Measurements from ENCODE around the gene ESF1. TPM values are rescaled to one million over a fixed set of nuclear protein-coding genes. Genes with fewer than 3 reads are reported as not detected.
"Not testable (repeated sequence)": the region's sequence is repeated elsewhere in the genome, so short reads cannot be mapped to it uniquely, and the experiment has no call there.

Gene ESF1
- polyA plus RNA-seq, 1 donor, result 20.0 TPM

- WGBS (ENCODE audit: insufficient coverage, low lambda C conversion rate), result 45% methylated on average over 2 of the region's 4 CpGs
- no peak overlapping the region for H3K27ac ChIP-seq (ENCODE audit: low read length)
- H3K4me1 ChIP-seq (ENCODE audit: control insufficient read depth, insufficient read depth, low read length), result no peaks in the 10 kb centered on the region
- H3K9me3 ChIP-seq (ENCODE audit: control insufficient read depth, low read depth, low read length), result no peaks in the 10 kb centered on the region
- no peak overlapping the region for H3K4me3 ChIP-seq (ENCODE audit: low read length)
- no peaks in the 10 kb centered on the region for H3K27me3 ChIP-seq (ENCODE audit: control insufficient read depth, insufficient read depth, low read length)
- peaks cover 56% of the 10 kb centered on the region for H3K36me3 ChIP-seq (ENCODE audit: control insufficient read depth, insufficient read depth, low read length)
- DNase-seq, result no peak
Observed at GRCh38 chr20:13771853-13772453, 12.8 kb downstream of the ESF1 start.

GRCh38 chr20:13770141-13770540 lies 14.6 kb downstream of the ESF1 start:
- H3K36me3 ChIP-seq (ENCODE audit: control insufficient read depth, insufficient read depth, low read length), result peaks cover 56% of the 10 kb centered on the region
- no peak for DNase-seq
- WGBS (ENCODE audit: insufficient coverage, low lambda C conversion rate), result no CpG with 5 or more reads among the region's 5 CpGs

GRCh38 chr20:13765868-13766416 lies 18.8 kb downstream of the ESF1 start:
- Histone ChIP-seq H3K27me3 (ENCODE audit: control insufficient read depth, insufficient read depth, low read length) (no peaks in the 10 kb centered on the region), H3K4me1 (ENCODE audit: control insufficient read depth, insufficient read depth, low read length) (no peaks in the 10 kb centered on the region), H3K9me3 (ENCODE audit: control insufficient read depth, low read depth, low read length) (peaks cover 6% of the 10 kb centered on the region), H3K36me3 (ENCODE audit: control insufficient read depth, insufficient read depth, low read length) (peaks cover 57% of the 10 kb centered on the region), H3K27ac (ENCODE audit: low read length) (no peak overlapping the region), H3K4me3 (ENCODE audit: low read length) (no peak overlapping the region)
- DNase-seq, result no peak
- WGBS (ENCODE audit: insufficient coverage, low lambda C conversion rate), result no CpG with 5 or more reads among the region's 1 CpG

More at GRCh38 chr20:13770141-13770540, 14.6 kb downstream of the ESF1 start:
- no peaks in the 10 kb centered on the region for H3K4me1 ChIP-seq (ENCODE audit: control insufficient read depth, insufficient read depth, low read length)
- H3K27me3 ChIP-seq (ENCODE audit: control insufficient read depth, insufficient read depth, low read length), result no peaks in the 10 kb centered on the region
- no peak overlapping the region for H3K27ac ChIP-seq (ENCODE audit: low read length)
- H3K4me3 ChIP-seq (ENCODE audit: low read length), result no peak overlapping the region
- H3K9me3 ChIP-seq (ENCODE audit: control insufficient read depth, low read depth, low read length), result peaks cover 6% of the 10 kb centered on the region

- peaks cover 6% of the 10 kb centered on the region for H3K9me3 ChIP-seq (ENCODE audit: control insufficient read depth, low read depth, low read length)
- peaks cover 51% of the 10 kb centered on the region for H3K36me3 ChIP-seq (ENCODE audit: control insufficient read depth, insufficient read depth, low read length)
- DNase-seq, result no peak
- no peaks in the 10 kb centered on the region for H3K27me3 ChIP-seq (ENCODE audit: control insufficient read depth, insufficient read depth, low read length)
- no peak overlapping the region for H3K27ac ChIP-seq (ENCODE audit: low read length)
- H3K4me3 ChIP-seq (ENCODE audit: low read length), result no peak overlapping the region
- H3K4me1 ChIP-seq (ENCODE audit: control insufficient read depth, insufficient read depth, low read length), result no peaks in the 10 kb centered on the region
Observed at GRCh38 chr20:13765299-13765698, 19.4 kb downstream of the ESF1 start.

- H3K27me3 ChIP-seq (ENCODE audit: control insufficient read depth, insufficient read depth, low read length); H3K4me3 ChIP-seq (ENCODE audit: low read length); H3K9me3 ChIP-seq (ENCODE audit: control insufficient read depth, low read depth, low read length); H3K4me1 ChIP-seq (ENCODE audit: control insufficient read depth, insufficient read depth, low read length); H3K27ac ChIP-seq (ENCODE audit: low read length); DNase-seq: not testable (repeated sequence)
- peaks cover 26% of the 10 kb centered on the region for H3K36me3 ChIP-seq (ENCODE audit: control insufficient read depth, insufficient read depth, low read length)
- no CpG with 5 or more reads among the region's 33 CpGs for WGBS (ENCODE audit: insufficient coverage, low lambda C conversion rate)
Observed at GRCh38 chr20:13760451-13760946, 24.2 kb downstream of the ESF1 start.

- Histone ChIP-seq H3K4me1 (ENCODE audit: control insufficient read depth, insufficient read depth, low read length) (no peaks in the 10 kb centered on the region), H3K4me3 (ENCODE audit: low read length) (no peak overlapping the region), H3K27ac (ENCODE audit: low read length) (no peak overlapping the region), H3K9me3 (ENCODE audit: control insufficient read depth, low read depth, low read length) (no peaks in the 10 kb centered on the region), H3K36me3 (ENCODE audit: control insufficient read depth, insufficient read depth, low read length) (peaks cover 23% of the 10 kb centered on the region), H3K27me3 (ENCODE audit: control insufficient read depth, insufficient read depth, low read length) (no peaks in the 10 kb centered on the region)
- no peak for DNase-seq
- 100% methylated on average over 1 of the region's 1 CpG for WGBS (ENCODE audit: insufficient coverage, low lambda C conversion rate)
Observed at GRCh38 chr20:13758884-13759283, 25.8 kb downstream of the ESF1 start.

GRCh38 chr20:13756551-13756950 lies 28.2 kb downstream of the ESF1 start:
- no CpG with 5 or more reads among the region's 1 CpG for WGBS (ENCODE audit: insufficient coverage, low lambda C conversion rate)
- H3K27me3 ChIP-seq (ENCODE audit: control insufficient read depth, insufficient read depth, low read length), result no peaks in the 10 kb centered on the region
- H3K36me3 ChIP-seq (ENCODE audit: control insufficient read depth, insufficient read depth, low read length), result peaks cover 21% of the 10 kb centered on the region
- H3K9me3 ChIP-seq (ENCODE audit: control insufficient read depth, low read depth, low read length), result no peaks in the 10 kb centered on the region
- no peak overlapping the region for H3K27ac ChIP-seq (ENCODE audit: low read length)
- H3K4me1 ChIP-seq (ENCODE audit: control insufficient read depth, insufficient read depth, low read length), result no peaks in the 10 kb centered on the region
- DNase-seq, result no peak
- H3K4me3 ChIP-seq (ENCODE audit: low read length), result no peak overlapping the region

GRCh38 chr20:13755809-13756208 lies 28.9 kb downstream of the ESF1 start:
- no peak overlapping the region for H3K27ac ChIP-seq (ENCODE audit: low read length)
- H3K36me3 ChIP-seq (ENCODE audit: control insufficient read depth, insufficient read depth, low read length), result peaks cover 21% of the 10 kb centered on the region
- 100% methylated on average over 2 of the region's 5 CpGs for WGBS (ENCODE audit: insufficient coverage, low lambda C conversion rate)
- H3K4me1 ChIP-seq (ENCODE audit: control insufficient read depth, insufficient read depth, low read length), result no peaks in the 10 kb centered on the region
- no peak for DNase-seq
- no peak overlapping the region for H3K4me3 ChIP-seq (ENCODE audit: low read length)
- no peaks in the 10 kb centered on the region for H3K9me3 ChIP-seq (ENCODE audit: control insufficient read depth, low read depth, low read length)
- H3K27me3 ChIP-seq (ENCODE audit: control insufficient read depth, insufficient read depth, low read length), result no peaks in the 10 kb centered on the region

GRCh38 chr20:13753436-13754036 lies 31.2 kb downstream of the ESF1 start:
- H3K9me3 ChIP-seq (ENCODE audit: control insufficient read depth, low read depth, low read length), result no peaks in the 10 kb centered on the region
- no CpG with 5 or more reads among the region's 2 CpGs for WGBS (ENCODE audit: insufficient coverage, low lambda C conversion rate)
- H3K4me3 ChIP-seq (ENCODE audit: low read length), result no peak overlapping the region
- peak in 1 of 2 donors; percentile 22 for DNase-seq
- no peak overlapping the region for H3K27ac ChIP-seq (ENCODE audit: low read length)
- H3K27me3 ChIP-seq (ENCODE audit: control insufficient read depth, insufficient read depth, low read length), result no peaks in the 10 kb centered on the region
- H3K4me1 ChIP-seq (ENCODE audit: control insufficient read depth, insufficient read depth, low read length), result no peaks in the 10 kb centered on the region
- peaks cover 18% of the 10 kb centered on the region for H3K36me3 ChIP-seq (ENCODE audit: control insufficient read depth, insufficient read depth, low read length)

- Histone ChIP-seq H3K4me1 (ENCODE audit: control insufficient read depth, insufficient read depth, low read length) (no peaks in the 10 kb centered on the region), H3K9me3 (ENCODE audit: control insufficient read depth, low read depth, low read length) (no peaks in the 10 kb centered on the region), H3K4me3 (ENCODE audit: low read length) (no peak overlapping the region), H3K36me3 (ENCODE audit: control insufficient read depth, insufficient read depth, low read length) (peaks cover 13% of the 10 kb centered on the region), H3K27me3 (ENCODE audit: control insufficient read depth, insufficient read depth, low read length) (no peaks in the 10 kb centered on the region), H3K27ac (ENCODE audit: low read length) (no peak overlapping the region)
- WGBS (ENCODE audit: insufficient coverage, low lambda C conversion rate), result no CpG with 5 or more reads among the region's 3 CpGs
- no peak for DNase-seq
Observed at GRCh38 chr20:13749811-13750210, 34.9 kb downstream of the ESF1 start.
